Adrenal gland (tissue), 12 donors: ENCODE data around the gene ANK2. TPM values are rescaled to one million over a fixed set of nuclear protein-coding genes. Genes with fewer than 3 reads are reported as not detected.

Source experiments
- DNase-seq, 7 donors: peaks; one replicate each; pipeline ENCODE4 v3.0.0-alpha.2; 2019 to 2020
- H3K27ac ChIP-seq, 5 donors: fragments of 200-600 bp; sonication (generic) in 4 of 5; 1 replicate in 3 of 5; 2 replicates in 2 of 5; pipeline versions ENCODE4 v1.5.1 to v1.8.0; 2016 to 2020; ENCODE audit warnings: mild to moderate bottlenecking in 1 of 5
- H3K27me3 ChIP-seq: fragments of 200-600 bp; 2 replicates; pipeline ENCODE4 v1.8.0; 2021
- H3K36me3 ChIP-seq, 2 donors: fragments of 200-600 bp; replicated peaks in 1 of 2; 1 replicate in 1 of 2; 2 replicates in 1 of 2; pipeline versions ENCODE4 v1.5.1 to v1.8.0; 2018 to 2022
- H3K4me1 ChIP-seq, 2 donors: fragments of 200-600 bp; replicated peaks in 1 of 2; 1 replicate in 1 of 2; 2 replicates in 1 of 2; pipeline versions ENCODE4 v1.5.1 to v1.8.0; 2018 to 2021
- H3K4me3 ChIP-seq, 4 donors: fragments of 200-600 bp; sonication (generic) in 3 of 4; one replicate each; pipeline ENCODE4 v1.5.1; 2016 to 2018
- H3K9me3 ChIP-seq, 3 donors: fragments of 200-600 bp; sonication (generic) in 1 of 3; replicated peaks in 1 of 3; 1 replicate in 2 of 3; 2 replicates in 1 of 3; pipeline versions ENCODE4 v1.5.1 to v1.8.0; 2016 to 2021
- POLR2A ChIP-seq, 2 donors: fragments of 450-650 bp; IDR thresholded peaks; one replicate each; pipeline ENCODE4 v1.6.1; 2017; ENCODE audit warnings: antibody characterized with exemption in 2 of 2, mild to moderate bottlenecking in 2 of 2, moderate library complexity in 1 of 2
- WGBS, 4 donors: extraction: QIAGEN DNeasy Blood & Tissue Kit in 2 of 4; methylation state at CpG; one replicate each; pipeline versions ENCODE4 v1.1.5 to v1.1.7; 2013 to 2017; 5-methylcytosine and 5-hydroxymethylcytosine counted together
- intact Hi-C, 2 donors: fragments of 100-400 bp; cut with DNase I; formaldehyde crosslinking; loops; one replicate each; pipeline versions ENCODE4 v1.14.1 to v1.15.0; 2022 to 2023
- polyA plus RNA-seq, 3 donors: library from polyadenylated mRNA; stranded (reverse); fragments of 200-250 nt in 2 of 3; fragments of 350-450 nt in 1 of 3; fragmentation: Illumina TruSeq in 1 of 3; extraction: RNeasy Lipid Tissue Mini Kit (QIAGEN cat#74804) in 1 of 3; gene quantifications; one replicate each; pipeline ENCODE4 v1.2.3, GENCODE V29; 2013 to 2014
- total RNA-seq, 9 donors: library from RNA; depleted of rRNA in 4 of 9; stranded (reverse); fragments of >200 nt in 4 of 9; fragments of 120-200 nt in 1 of 9; fragmentation: NEBNext Ultra II Directional in 1 of 9; extraction: Animal tissue kit (Norgen Biotek cat#: 25700) in 1 of 9; gene quantifications; one replicate each; pipeline versions ENCODE4 v1.1.0 to v1.2.4, GENCODE V29; 2013 to 2023
- TF ChIP-seq, protein P1 (sequence below), 6 experiments: fragments of 450-650 bp in 4 of 6; fragments of 200-600 bp in 2 of 6; sonication (generic) in 1 of 6; IDR thresholded peaks; 1 replicate in 5 of 6; 2 replicates in 1 of 6; pipeline versions ENCODE4 v1.5.1 to v1.8.0; 2016 to 2021; ENCODE audit warnings: antibody characterized with exemption in 6 of 6, mild to moderate bottlenecking in 2 of 6, moderate library complexity in 1 of 6
- donor health status: healthy with polysubstance abuse.
- donor health status: Bipolar disorder and iron deficiency.
- donor health status: DM: yes; HTN: yes; CAD: no.
- donor health status: DM: no; HTN: no; CAD: no.
- donor health status: DM: no; HTN: no; CAD: no.
- donor health status: DM: yes; HTN: yes; CAD: no.

The ANK2 gene
- total and polyA plus RNA-seq, 12 donors: 6.5 to 229 (median 56.1) TPM

DNA sequence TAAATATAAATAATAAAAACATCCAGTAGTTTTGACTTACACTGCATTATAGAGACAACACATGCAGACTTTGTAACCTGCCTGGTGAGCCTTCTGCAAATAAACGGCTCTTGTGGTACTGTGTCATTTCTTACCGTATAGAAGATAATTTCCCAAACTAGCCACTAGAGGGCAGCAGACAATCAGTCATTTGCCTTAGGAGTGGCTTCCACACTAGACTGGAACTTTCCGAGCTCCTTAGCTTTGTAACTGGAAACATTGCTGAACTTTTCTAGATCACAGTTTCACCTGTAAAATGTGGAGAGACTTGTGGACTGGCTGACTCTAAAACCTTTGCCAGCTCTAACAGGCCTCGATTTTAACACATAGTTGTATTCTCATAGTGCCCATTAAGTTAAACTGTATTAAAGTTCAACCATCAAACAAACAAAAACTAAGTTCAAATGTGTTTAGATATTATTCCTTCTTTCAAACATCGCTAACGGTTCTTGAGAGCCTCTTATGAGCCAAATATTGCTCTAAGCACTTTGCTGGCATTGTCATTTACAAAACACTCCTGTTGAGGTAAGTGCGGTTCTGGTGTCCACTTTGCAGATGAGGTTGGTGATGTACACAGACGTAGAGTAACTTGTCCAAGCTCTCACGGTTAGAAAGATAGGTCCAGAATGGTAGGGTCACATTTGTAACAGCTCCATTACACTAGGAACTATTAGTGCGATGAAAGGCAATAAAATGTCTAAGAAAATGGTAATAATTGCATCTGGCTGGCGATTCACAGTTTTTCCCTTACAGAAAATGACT, 345.5 kb downstream of the ANK2 start:
- no peaks in the 10 kb centered on the region for H3K36me3 ChIP-seq
- no peaks in the 10 kb centered on the region for H3K9me3 ChIP-seq
- H3K27me3 ChIP-seq: no peaks in the 10 kb centered on the region
- H3K27ac ChIP-seq: no peak overlapping the region
- TF ChIP-seq, protein P1, sequence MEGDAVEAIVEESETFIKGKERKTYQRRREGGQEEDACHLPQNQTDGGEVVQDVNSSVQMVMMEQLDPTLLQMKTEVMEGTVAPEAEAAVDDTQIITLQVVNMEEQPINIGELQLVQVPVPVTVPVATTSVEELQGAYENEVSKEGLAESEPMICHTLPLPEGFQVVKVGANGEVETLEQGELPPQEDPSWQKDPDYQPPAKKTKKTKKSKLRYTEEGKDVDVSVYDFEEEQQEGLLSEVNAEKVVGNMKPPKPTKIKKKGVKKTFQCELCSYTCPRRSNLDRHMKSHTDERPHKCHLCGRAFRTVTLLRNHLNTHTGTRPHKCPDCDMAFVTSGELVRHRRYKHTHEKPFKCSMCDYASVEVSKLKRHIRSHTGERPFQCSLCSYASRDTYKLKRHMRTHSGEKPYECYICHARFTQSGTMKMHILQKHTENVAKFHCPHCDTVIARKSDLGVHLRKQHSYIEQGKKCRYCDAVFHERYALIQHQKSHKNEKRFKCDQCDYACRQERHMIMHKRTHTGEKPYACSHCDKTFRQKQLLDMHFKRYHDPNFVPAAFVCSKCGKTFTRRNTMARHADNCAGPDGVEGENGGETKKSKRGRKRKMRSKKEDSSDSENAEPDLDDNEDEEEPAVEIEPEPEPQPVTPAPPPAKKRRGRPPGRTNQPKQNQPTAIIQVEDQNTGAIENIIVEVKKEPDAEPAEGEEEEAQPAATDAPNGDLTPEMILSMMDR (IDR thresholded peaks at IDR 0.05): peak; percentile 89 to 93 (median 92)
- no peak for TF ChIP-seq POLR2A (IDR thresholded peaks at IDR 0.05)
- intact Hi-C loops: loop anchor here (5.0 to 10.0 kb wide), 3 partner anchors 152 to 680 kb away; partner anchors contain the start of gene CAMK2D (in 2 of the 2)
- WGBS, 4 donors: 47 to 52% (median 47%) methylated on average over 11 of the region's 11 CpGs
- H3K4me1 ChIP-seq: no peaks in the 10 kb centered on the region
- DNase-seq: peak; percentile 28 to 75 (median 70)
- H3K4me3 ChIP-seq: no peak overlapping the region

DNA sequence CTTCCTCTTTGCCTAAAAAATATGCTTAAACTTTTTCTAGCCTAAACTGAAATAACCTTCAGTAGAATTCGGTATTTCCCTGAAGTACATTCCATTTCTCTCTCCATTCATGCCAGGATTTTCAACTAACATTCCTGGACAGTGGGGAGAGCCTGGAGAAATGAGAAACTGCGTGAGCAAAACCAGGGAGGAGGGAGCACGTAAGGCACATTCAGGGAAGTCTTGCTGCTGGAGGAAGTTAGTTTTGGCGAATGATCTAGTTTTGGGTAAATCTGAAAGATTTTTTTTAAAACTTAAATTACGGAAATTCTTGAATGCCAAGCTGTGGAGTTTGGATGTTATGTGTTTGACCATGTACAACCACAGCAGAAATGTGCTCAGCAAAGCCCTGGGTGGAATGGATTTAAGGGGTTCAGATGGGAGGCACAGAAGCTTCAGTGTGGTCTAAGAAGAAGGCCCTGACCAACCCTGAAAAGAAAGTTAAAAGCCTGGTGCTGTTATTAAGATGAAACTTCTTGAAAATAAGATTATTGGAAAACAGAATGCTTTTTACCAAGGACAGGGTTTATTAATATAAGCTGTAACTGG, 347.8 kb downstream of the ANK2 start:
- Histone ChIP-seq H3K4me3 (no peak overlapping the region), H3K9me3 (no peaks in the 10 kb centered on the region), H3K27me3 (no peaks in the 10 kb centered on the region), H3K36me3 (no peaks in the 10 kb centered on the region), H3K4me1 (no peaks in the 10 kb centered on the region), H3K27ac (peak overlapping the region in 1 of 5 donors; percentile 27)
- peak in 1 of 7 donors; percentile 17 for DNase-seq
- TF ChIP-seq, protein P1 (IDR thresholded peaks at IDR 0.05): no peak
- TF ChIP-seq POLR2A (IDR thresholded peaks at IDR 0.05): no peak
- WGBS, 4 donors: 50 to 60% (median 55%) methylated on average over 5 of the region's 5 CpGs
- intact Hi-C loops: loop anchor here (10.0 kb wide), 2 partner anchors 368 to 678 kb away; partner anchors contain the start of gene CAMK2D (in 2 of the 2)

DNA sequence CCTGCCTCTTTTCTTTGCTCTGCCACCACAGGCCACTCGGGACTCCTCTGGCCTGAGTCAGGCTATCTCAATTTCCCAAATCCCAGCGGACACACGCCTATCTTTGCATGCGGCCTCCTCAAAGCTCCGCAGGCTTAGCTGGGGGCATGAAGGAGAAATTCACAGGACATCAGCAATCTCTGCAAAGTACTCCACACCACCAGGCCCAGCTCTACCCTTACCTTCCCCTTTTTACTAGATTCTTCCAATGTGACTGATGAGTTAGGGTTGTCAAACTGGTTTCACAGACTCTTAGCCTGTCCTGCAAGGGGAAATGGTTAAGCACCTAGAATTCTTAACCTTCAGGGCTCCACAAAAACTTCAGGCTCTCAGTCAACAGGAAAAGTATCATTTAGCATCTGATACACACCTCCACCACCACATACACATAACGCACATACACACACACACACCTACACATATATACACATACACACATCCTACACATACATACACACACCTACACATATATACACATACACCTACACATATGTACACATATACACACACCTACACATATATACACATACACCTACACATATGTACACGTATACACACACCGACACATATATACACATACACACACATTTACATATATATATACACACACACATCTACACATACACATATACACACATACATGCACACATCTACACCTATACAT, 349.1 kb downstream of the ANK2 start:
- WGBS, 4 donors: 90 to 93% (median 91%) methylated on average over 7 to 8 of the region's 8 CpGs
- no peak for TF ChIP-seq POLR2A (IDR thresholded peaks at IDR 0.05)
- TF ChIP-seq, protein P1 (IDR thresholded peaks at IDR 0.05): no peak
- Histone ChIP-seq H3K27me3 (no peaks in the 10 kb centered on the region), H3K9me3 (no peaks in the 10 kb centered on the region), H3K4me3 (no peak overlapping the region), H3K27ac (no peak overlapping the region), H3K36me3 (no peaks in the 10 kb centered on the region), H3K4me1 (no peaks in the 10 kb centered on the region)
- intact Hi-C loops: loop anchor here (10.0 kb wide), 2 partner anchors 366 to 676 kb away; partner anchors contain the start of gene CAMK2D (in 2 of the 2)
- no peak for DNase-seq

DNA sequence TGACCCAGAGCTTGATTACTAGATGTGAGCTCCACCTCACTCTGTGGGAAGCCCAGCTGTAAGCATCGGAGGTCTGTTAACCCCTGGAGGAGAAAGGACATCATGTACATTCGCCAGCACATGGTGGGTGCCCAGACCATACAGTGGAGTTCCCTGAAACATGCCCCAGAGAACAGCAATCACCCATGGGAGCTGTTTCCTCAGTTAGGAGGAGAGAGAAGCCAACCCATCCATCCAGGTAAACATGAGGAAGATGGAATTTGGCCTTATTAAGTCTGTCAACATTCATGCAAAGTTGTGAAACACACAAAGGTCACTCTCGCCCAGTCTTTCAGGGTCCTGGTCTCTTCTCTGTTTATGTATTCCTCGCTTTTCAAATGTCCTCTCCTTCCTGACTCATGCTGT, 354.7 kb downstream of the ANK2 start:
- H3K9me3 ChIP-seq: no peaks in the 10 kb centered on the region
- H3K36me3 ChIP-seq: no peaks in the 10 kb centered on the region
- no peak for DNase-seq
- no peak overlapping the region for H3K4me3 ChIP-seq
- 83 to 95% (median 90%) methylated on average over 3 to 4 of the region's 4 CpGs for WGBS, 4 donors
- intact Hi-C loops: no loop called here
- no peaks in the 10 kb centered on the region for H3K4me1 ChIP-seq
- H3K27ac ChIP-seq: no peak overlapping the region
- TF ChIP-seq, protein P1 (IDR thresholded peaks at IDR 0.05): no peak
- no peak for TF ChIP-seq POLR2A (IDR thresholded peaks at IDR 0.05)
- H3K27me3 ChIP-seq: no peaks in the 10 kb centered on the region
